Fibroblast of skin of scalp (primary cell): ENCODE data around the gene KDSR.

Experiments used
- DNase-seq: peaks from one replicate; pipeline ENCODE4 v3.0.0-alpha.2; 2013

KDSR gene

GRCh38 chr18:63303547-63303946, 63.5 kb downstream of the KDSR start:
- DNase-seq: no peak

- DNase-seq: no peak
These were observed 64.2 kb downstream of the KDSR start for GRCh38 chr18:63302636-63303405.

GRCh38 chr18:63302220-63302619, 64.8 kb downstream of the KDSR start:
- no peak for DNase-seq

GRCh38 chr18:63301434-63301833, 65.6 kb downstream of the KDSR start:
- DNase-seq: no peak

- DNase-seq: peak; percentile 73
These were observed 66.9 kb downstream of the KDSR start for GRCh38 chr18:63299837-63300745.

- DNase-seq: no peak
These were observed 68.3 kb downstream of the KDSR start for GRCh38 chr18:63298400-63299365.

GRCh38 chr18:63297687-63298399, 69.2 kb downstream of the KDSR start:
- no peak for DNase-seq

GRCh38 chr18:63293935-63294334, 73.1 kb downstream of the KDSR start:
- DNase-seq: no peak

- no peak for DNase-seq
These were observed 73.9 kb downstream of the KDSR start for GRCh38 chr18:63292831-63293683.

GRCh38 chr18:63291278-63291677, 75.7 kb downstream of the KDSR start:
- no peak for DNase-seq

- no peak for DNase-seq
These were observed 76.2 kb downstream of the KDSR start for GRCh38 chr18:63290821-63291200.

- no peak for DNase-seq
These were observed 76.7 kb downstream of the KDSR start for GRCh38 chr18:63290166-63290820.

- no peak for DNase-seq
These were observed 78.7 kb downstream of the KDSR start for GRCh38 chr18:63288311-63288710.

GRCh38 chr18:63287691-63288220, 79.2 kb downstream of the KDSR start:
- no peak for DNase-seq

GRCh38 chr18:63286926-63287325, 80.1 kb downstream of the KDSR start:
- DNase-seq: no peak

GRCh38 chr18:63284827-63285733, 81.9 kb downstream of the KDSR start:
- no peak for DNase-seq

- no peak for DNase-seq
These were observed 82.7 kb downstream of the KDSR start for GRCh38 chr18:63284173-63284799.

GRCh38 chr18:63283305-63284094, 83.5 kb downstream of the KDSR start:
- no peak for DNase-seq
